CD14-positive monocyte (primary cell): ENCODE results near the gene EIF2S3B. TPM values are rescaled to one million over a fixed set of nuclear protein-coding genes. Genes with fewer than 3 reads are reported as not detected.

Experiments used
- DNase-seq, 3 donors: peaks; one replicate each; pipeline ENCODE4 v3.0.0-alpha.2; 2011 to 2022
- H2AFZ ChIP-seq: 2 replicates; pipeline ENCODE4 v1.6.0; 2012; ENCODE audit warnings: mild to moderate bottlenecking, low read depth, low read length, inconsistent platforms; ENCODE audit not compliant: insufficient read depth, poor library complexity, severe bottlenecking
- H3K27ac ChIP-seq, 2 donors: 1 replicate in 1 of 2; 2 replicates in 1 of 2; pipeline ENCODE4 v1.5.1; 2012 to 2013; ENCODE audit warnings: low read length in 2 of 2, control low read depth in 1 of 2, inconsistent platforms in 1 of 2, low read depth in 1 of 2, mild to moderate bottlenecking in 1 of 2
- H3K27me3 ChIP-seq, 2 donors: one replicate each; pipeline versions ENCODE4 v1.6.0 to v1.6.1; 2011 to 2013; ENCODE audit warnings: low read length in 2 of 2; ENCODE audit not compliant: control insufficient read depth in 2 of 2, insufficient read depth in 2 of 2
- H3K36me3 ChIP-seq, 2 donors: replicated peaks in 1 of 2; 1 replicate in 1 of 2; 2 replicates in 1 of 2; pipeline versions ENCODE4 v1.5.1 to v1.6.1; 2012 to 2013; ENCODE audit warnings: low read length in 2 of 2, control low read depth in 1 of 2, inconsistent platforms in 1 of 2, mild to moderate bottlenecking in 1 of 2; ENCODE audit not compliant: insufficient read depth in 2 of 2, control insufficient read depth in 1 of 2
- H3K4me1 ChIP-seq, 2 donors: 1 replicate in 1 of 2; 2 replicates in 1 of 2; pipeline versions ENCODE4 v1.5.1 to v1.6.1; 2012 to 2013; ENCODE audit warnings: low read length in 2 of 2, control low read depth in 1 of 2, inconsistent platforms in 1 of 2, mild to moderate bottlenecking in 1 of 2, moderate library complexity in 1 of 2; ENCODE audit not compliant: insufficient read depth in 2 of 2, control insufficient read depth in 1 of 2
- H3K4me2 ChIP-seq: replicated peaks from 2 replicates; pipeline ENCODE3; 2012; ENCODE audit warnings: low read length, moderate library complexity, mild to moderate bottlenecking; ENCODE audit not compliant: poor library complexity, severe bottlenecking; ENCODE audit errors: extremely low read depth
- H3K4me3 ChIP-seq, 3 experiments: fragments of 200-600 bp in 1 of 3; sonication (generic) in 1 of 3; replicated peaks in 1 of 3; 1 replicate in 2 of 3; 2 replicates in 1 of 3; pipeline ENCODE4 v1.5.1; 2011 to 2013; ENCODE audit warnings: low read length in 3 of 3, mild to moderate bottlenecking in 3 of 3, control low read depth in 2 of 3, low read depth in 2 of 3, inconsistent platforms in 1 of 3, moderate library complexity in 1 of 3
- H3K79me2 ChIP-seq: 2 replicates; pipeline ENCODE4 v1.6.0; 2012; ENCODE audit warnings: mild to moderate bottlenecking, control low read depth, inconsistent platforms, low read length, moderate library complexity; ENCODE audit not compliant: insufficient read depth
- H3K9ac ChIP-seq: 2 replicates; pipeline ENCODE4 v1.6.0; 2017; ENCODE audit warnings: low read length, mild to moderate bottlenecking; ENCODE audit not compliant: insufficient read depth, poor library complexity, severe bottlenecking
- H3K9me3 ChIP-seq, 2 donors: replicated peaks in 1 of 2; 1 replicate in 1 of 2; 2 replicates in 1 of 2; pipeline versions ENCODE4 v1.5.1 to v1.6.1; 2012 to 2013; ENCODE audit warnings: low read length in 2 of 2, control low read depth in 1 of 2; ENCODE audit not compliant: control insufficient read depth in 1 of 2, insufficient read depth in 1 of 2
- H4K20me1 ChIP-seq: 2 replicates; pipeline ENCODE4 v1.6.0; 2012; ENCODE audit warnings: mild to moderate bottlenecking, low read length, control low read depth, moderate library complexity; ENCODE audit not compliant: insufficient read depth
- H3K27ac Mint-ChIP-seq, 7 donors: one replicate each; pipeline ENCODE4 v1.8.0; 2020; ENCODE audit warnings: mild to moderate bottlenecking in 7 of 7, mixed read lengths in 7 of 7, moderate library complexity in 6 of 7, inconsistent platforms in 2 of 7
- H3K27me3 Mint-ChIP-seq, 3 donors: one replicate each; pipeline ENCODE4 v1.8.0; 2021 to 2022; ENCODE audit warnings: low read depth in 3 of 3, mild to moderate bottlenecking in 3 of 3, mixed read lengths in 3 of 3, moderate library complexity in 3 of 3, inconsistent platforms in 1 of 3
- H3K36me3 Mint-ChIP-seq, 2 donors: one replicate each; pipeline ENCODE4 v1.8.0; 2020; ENCODE audit warnings: mixed read lengths in 2 of 2, inconsistent platforms in 1 of 2, mild to moderate bottlenecking in 1 of 2
- H3K4me1 Mint-ChIP-seq: one replicate; pipeline ENCODE4 v1.8.0; 2020; ENCODE audit warnings: mild to moderate bottlenecking, mixed read lengths
- H3K4me3 Mint-ChIP-seq, 2 donors: one replicate each; pipeline ENCODE4 v1.8.0; 2020; ENCODE audit warnings: mild to moderate bottlenecking in 2 of 2, mixed read lengths in 2 of 2, moderate library complexity in 1 of 2
- H3K9me3 Mint-ChIP-seq, 7 donors: one replicate each; pipeline ENCODE4 v1.8.0; 2020 to 2022; ENCODE audit warnings: mixed read lengths in 7 of 7, mild to moderate bottlenecking in 6 of 7, moderate library complexity in 6 of 7, inconsistent platforms in 2 of 7
- WGBS: methylation state at CpG from one replicate; pipeline ENCODE4 v1.1.5; 2013; ENCODE audit warnings: missing lambda C conversion rate; ENCODE audit not compliant: insufficient coverage; 5-methylcytosine and 5-hydroxymethylcytosine counted together
- intact Hi-C, 2 donors: fragments of 100-400 bp; cut with micrococcal nuclease; formaldehyde crosslinking; loops; one replicate each; pipeline versions ENCODE4 v1.15.0 to v1.15.1; 2023
- polyA plus RNA-seq, 3 donors: library from polyadenylated mRNA; depleted of rRNA in 1 of 3; unstranded in 2 of 3; stranded (reverse) in 1 of 3; fragments of 300-500 nt in 2 of 3; fragments of >200 nt in 1 of 3; fragmentation: Illumina TruSeq in 2 of 3; gene quantifications; 1 replicate in 2 of 3; 2 replicates in 1 of 3; pipeline ENCODE4 v1.2.3, GENCODE V29; 2012 to 2021
- TF ChIP-seq, protein P1 (sequence below): fragments of 200-600 bp; IDR thresholded peaks from one replicate; pipeline ENCODE4 v1.8.0; 2022; ENCODE audit warnings: antibody characterized with exemption, mild to moderate bottlenecking

EIF2S3B gene
- polyA plus RNA-seq, 3 donors: 0.30 to 2.5 (median 0.37) TPM

DNA sequence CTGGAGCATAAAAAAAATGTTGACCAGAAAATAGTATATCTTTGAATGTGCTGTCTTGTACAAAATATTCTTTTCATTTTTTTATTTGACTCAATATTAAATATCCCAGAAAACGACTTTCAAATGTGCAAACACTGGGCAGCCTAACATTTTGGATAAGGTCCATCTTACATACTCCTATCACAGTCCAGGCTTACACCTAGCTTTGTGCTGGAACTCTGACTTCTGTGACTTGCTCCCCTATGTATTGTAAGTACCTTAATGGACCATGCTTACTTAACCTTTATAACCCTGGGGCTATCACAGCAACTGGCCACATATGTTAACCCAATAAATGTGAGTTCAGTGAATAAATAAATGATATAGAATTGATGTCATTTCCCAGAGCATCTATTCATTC is 7.6 kb upstream of the EIF2S3B start:
- no peak overlapping the region for H3K4me3 ChIP-seq
- H4K20me1 ChIP-seq: no peaks in the 10 kb centered on the region
- no CpG with 5 or more reads among the region's 1 CpG for WGBS
- no peak overlapping the region for H3K9ac ChIP-seq
- intact Hi-C loops: no loop called here
- H3K9me3 ChIP-seq: no peaks in the 10 kb centered on the region
- H3K4me1 ChIP-seq: no peaks in the 10 kb centered on the region
- DNase-seq: no peak
- H3K27ac Mint-ChIP-seq: no peak overlapping the region
- no peaks in the 10 kb centered on the region for H3K79me2 ChIP-seq
- peaks cover 8% of the 10 kb centered on the region for H3K4me1 Mint-ChIP-seq
- H3K27me3 Mint-ChIP-seq: peaks cover 2 to 7% (median 6%) of the 10 kb centered on the region in 3 donors
- H3K27ac ChIP-seq: no peak overlapping the region
- no peaks in the 10 kb centered on the region for H3K36me3 ChIP-seq
- peaks cover 0 to 8% of the 10 kb centered on the region in 2 donors for H3K27me3 ChIP-seq
- TF ChIP-seq, protein P1, sequence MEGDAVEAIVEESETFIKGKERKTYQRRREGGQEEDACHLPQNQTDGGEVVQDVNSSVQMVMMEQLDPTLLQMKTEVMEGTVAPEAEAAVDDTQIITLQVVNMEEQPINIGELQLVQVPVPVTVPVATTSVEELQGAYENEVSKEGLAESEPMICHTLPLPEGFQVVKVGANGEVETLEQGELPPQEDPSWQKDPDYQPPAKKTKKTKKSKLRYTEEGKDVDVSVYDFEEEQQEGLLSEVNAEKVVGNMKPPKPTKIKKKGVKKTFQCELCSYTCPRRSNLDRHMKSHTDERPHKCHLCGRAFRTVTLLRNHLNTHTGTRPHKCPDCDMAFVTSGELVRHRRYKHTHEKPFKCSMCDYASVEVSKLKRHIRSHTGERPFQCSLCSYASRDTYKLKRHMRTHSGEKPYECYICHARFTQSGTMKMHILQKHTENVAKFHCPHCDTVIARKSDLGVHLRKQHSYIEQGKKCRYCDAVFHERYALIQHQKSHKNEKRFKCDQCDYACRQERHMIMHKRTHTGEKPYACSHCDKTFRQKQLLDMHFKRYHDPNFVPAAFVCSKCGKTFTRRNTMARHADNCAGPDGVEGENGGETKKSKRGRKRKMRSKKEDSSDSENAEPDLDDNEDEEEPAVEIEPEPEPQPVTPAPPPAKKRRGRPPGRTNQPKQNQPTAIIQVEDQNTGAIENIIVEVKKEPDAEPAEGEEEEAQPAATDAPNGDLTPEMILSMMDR: no peak
- no peak overlapping the region for H2AFZ ChIP-seq
- no peak overlapping the region for H3K4me3 Mint-ChIP-seq
- peaks cover 0 to 3% (median 0%) of the 10 kb centered on the region in 7 donors for H3K9me3 Mint-ChIP-seq
- no peaks in the 10 kb centered on the region for H3K36me3 Mint-ChIP-seq
- no peak overlapping the region for H3K4me2 ChIP-seq

DNA sequence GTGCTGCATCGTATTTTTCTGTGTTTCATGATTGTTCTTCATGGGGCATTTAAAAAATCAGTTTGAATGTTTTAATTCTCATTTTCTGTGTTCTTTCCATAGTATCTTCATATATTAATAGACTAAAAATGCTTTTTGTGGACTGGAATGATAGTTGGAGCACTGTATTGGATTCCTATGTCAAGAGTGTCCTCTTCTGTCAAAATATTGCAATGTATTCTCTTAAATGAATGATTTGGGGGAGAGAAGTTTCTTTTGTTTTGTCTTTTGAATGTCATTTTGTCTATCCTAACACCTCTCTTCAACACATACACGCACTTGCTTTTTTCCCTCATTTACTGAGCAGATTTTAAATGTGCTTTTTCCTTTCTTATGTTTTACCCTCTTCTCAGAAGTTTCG is 4.7 kb upstream of the EIF2S3B start:
- Histone ChIP-seq H3K79me2 (no peaks in the 10 kb centered on the region), H2AFZ (no peak overlapping the region), H4K20me1 (no peaks in the 10 kb centered on the region), H3K9me3 (peaks cover 0 to 6% of the 10 kb centered on the region in 2 donors), H3K4me3 (no peak overlapping the region), H3K36me3 (no peaks in the 10 kb centered on the region), H3K4me2 (no peak overlapping the region), H3K9ac (no peak overlapping the region), H3K27ac (no peak overlapping the region), H3K27me3 (peaks cover 0 to 6% of the 10 kb centered on the region in 2 donors), H3K4me1 (no peaks in the 10 kb centered on the region)
- WGBS: no CpG with 5 or more reads among the region's 3 CpGs
- Mint-ChIP-seq H3K4me3 (no peak overlapping the region), H3K4me1 (peaks cover 8% of the 10 kb centered on the region), H3K27ac (no peak overlapping the region), H3K36me3 (no peaks in the 10 kb centered on the region), H3K27me3 (peaks cover 1 to 7% (median 2%) of the 10 kb centered on the region in 3 donors), H3K9me3 (peaks cover 0 to 7% (median 3%) of the 10 kb centered on the region in 7 donors)
- TF ChIP-seq, protein P1: peak; percentile 14
- intact Hi-C loops: no loop called here
- DNase-seq: peak in 1 of 3 donors; percentile 3
